Bronchial epithelial cell (primary cell): Measurements from ENCODE around the gene UST. TPM values are rescaled to one million over a fixed set of nuclear protein-coding genes. Genes with fewer than 3 reads are reported as not detected.
"Not testable (repeated sequence)": the region's sequence is repeated elsewhere in the genome, so short reads cannot be mapped to it uniquely, and the experiment has no call there.

Experiments used
- DNase-seq: peaks from one replicate; pipeline ENCODE4 v3.0.0-alpha.2; 2010; ENCODE audit warnings: low read depth
- FAIRE-seq: peaks from 2 replicates; lab custom pipeline; 2011; peaks lifted over from hg19 to GRCh38; lab: Jason Lieb, UNC
- H3K27me3 ChIP-seq: 2 replicates; pipeline ENCODE4 v1.5.1; 2011; ENCODE audit warnings: low read length; ENCODE audit not compliant: control insufficient read depth, insufficient read depth
- H3K36me3 ChIP-seq: 2 replicates; pipeline ENCODE4 v1.5.1; 2011; ENCODE audit warnings: low read length; ENCODE audit not compliant: control insufficient read depth, insufficient read depth
- H3K4me3 ChIP-seq: 2 replicates; pipeline ENCODE4 v1.5.1; 2011; ENCODE audit warnings: mild to moderate bottlenecking, low read depth, low read length, control low read depth
- total RNA-seq: library from RNA; depleted of rRNA; stranded (reverse); fragments of >200 nt; gene quantifications from 2 replicates; pipeline ENCODE4 v1.2.1, GENCODE V29; 2014
- TF ChIP-seq, protein P1 (sequence below): IDR thresholded peaks from 2 replicates; pipeline ENCODE4 v1.5.1; 2011; ENCODE audit warnings: mild to moderate bottlenecking, moderate library complexity, low read length, control low read depth, inconsistent platforms; ENCODE audit not compliant: insufficient read depth, severe bottlenecking

The UST gene
- total RNA-seq, 1 donor from 2014 or later: 18.7 TPM

DNA sequence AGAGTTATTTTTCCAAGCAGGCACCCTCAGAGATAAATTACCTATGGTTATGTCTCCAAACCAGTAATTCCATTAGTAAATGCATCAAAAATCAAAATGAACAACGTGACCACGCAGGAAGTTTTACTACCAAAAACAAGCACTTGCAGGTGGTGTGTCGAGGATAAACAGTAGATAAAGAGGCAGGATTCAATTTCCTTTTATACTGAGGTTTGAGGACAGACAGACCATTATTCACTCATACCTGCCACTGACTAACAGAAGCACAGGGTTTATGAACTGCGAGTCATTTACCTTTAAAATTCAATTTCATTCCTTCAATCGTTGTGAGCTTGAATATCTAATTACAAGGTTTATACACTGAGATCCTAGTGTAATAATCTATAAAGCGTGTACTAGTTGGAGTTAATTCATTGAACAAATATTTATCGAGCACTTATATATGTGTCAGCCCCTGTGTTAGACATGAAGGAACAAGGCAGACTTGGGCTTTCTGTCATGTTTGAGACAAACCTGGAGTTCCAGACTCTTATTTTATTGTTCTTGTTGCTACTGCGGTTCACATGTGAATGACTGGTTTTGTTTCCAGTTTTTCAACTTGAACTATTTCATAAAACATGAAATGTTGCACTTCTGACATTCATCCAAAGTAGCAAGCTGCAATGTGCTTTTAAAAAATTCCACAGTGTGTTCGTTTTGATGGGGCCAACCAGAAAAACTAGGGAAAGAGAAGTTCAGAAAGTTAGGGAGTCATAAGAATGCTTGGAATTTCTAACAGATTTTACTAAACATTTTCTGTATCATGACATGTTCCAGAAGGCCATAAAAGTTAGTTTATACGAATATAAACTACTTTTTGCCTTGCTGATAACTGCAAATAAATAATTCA is 205.6 kb downstream of the UST start:
- Histone ChIP-seq H3K36me3 (no peaks in the 10 kb centered on the region), H3K27me3 (no peaks in the 10 kb centered on the region), H3K4me3 (no peak overlapping the region)
- no peak for FAIRE-seq
- TF ChIP-seq, protein P1, sequence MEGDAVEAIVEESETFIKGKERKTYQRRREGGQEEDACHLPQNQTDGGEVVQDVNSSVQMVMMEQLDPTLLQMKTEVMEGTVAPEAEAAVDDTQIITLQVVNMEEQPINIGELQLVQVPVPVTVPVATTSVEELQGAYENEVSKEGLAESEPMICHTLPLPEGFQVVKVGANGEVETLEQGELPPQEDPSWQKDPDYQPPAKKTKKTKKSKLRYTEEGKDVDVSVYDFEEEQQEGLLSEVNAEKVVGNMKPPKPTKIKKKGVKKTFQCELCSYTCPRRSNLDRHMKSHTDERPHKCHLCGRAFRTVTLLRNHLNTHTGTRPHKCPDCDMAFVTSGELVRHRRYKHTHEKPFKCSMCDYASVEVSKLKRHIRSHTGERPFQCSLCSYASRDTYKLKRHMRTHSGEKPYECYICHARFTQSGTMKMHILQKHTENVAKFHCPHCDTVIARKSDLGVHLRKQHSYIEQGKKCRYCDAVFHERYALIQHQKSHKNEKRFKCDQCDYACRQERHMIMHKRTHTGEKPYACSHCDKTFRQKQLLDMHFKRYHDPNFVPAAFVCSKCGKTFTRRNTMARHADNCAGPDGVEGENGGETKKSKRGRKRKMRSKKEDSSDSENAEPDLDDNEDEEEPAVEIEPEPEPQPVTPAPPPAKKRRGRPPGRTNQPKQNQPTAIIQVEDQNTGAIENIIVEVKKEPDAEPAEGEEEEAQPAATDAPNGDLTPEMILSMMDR: no peak
- DNase-seq: peak; percentile 27

DNA sequence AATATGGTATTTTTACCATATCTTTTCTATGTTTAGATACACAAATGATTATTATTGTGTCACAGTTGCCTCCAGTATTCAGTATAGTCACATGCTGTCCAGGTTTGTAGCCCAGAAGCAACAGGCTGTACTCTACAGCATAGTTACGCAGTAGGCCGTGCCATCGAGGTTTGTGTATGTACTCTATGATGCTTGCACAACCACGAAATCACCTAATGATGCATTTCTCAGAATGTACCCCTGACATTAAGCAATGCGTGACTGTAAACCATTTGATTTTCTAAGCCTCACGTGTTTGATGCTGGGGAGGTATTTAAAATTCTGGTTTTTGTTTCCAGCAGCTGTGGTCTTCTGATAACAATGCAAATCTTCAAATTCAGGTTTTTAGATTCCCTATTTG is 207.6 kb downstream of the UST start:
- no peaks in the 10 kb centered on the region for H3K36me3 ChIP-seq
- no peak overlapping the region for H3K4me3 ChIP-seq
- no peak for DNase-seq
- TF ChIP-seq, protein P1: no peak
- no peaks in the 10 kb centered on the region for H3K27me3 ChIP-seq
- no peak for FAIRE-seq

DNA sequence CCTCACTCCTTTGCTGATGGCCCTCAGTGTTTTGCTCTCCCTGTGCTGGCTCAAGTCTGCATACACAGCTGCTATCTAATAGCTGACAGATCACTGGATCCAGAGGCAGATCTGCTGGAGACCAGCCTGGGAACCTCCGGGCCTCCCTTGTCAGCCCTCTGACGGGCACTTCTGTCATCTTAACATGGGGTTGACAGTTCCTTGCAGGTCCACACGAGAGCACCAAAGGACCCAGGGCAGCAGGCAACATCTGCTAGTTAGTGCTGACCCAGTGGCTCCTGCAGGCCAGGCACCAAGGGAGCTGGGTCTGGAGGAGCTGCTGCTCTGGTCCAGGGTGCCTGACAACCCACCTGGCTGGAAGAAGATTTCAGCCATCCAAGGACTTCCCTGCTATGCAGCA is 208.1 kb downstream of the UST start:
- Histone ChIP-seq H3K27me3 (no peaks in the 10 kb centered on the region), H3K4me3 (no peak overlapping the region), H3K36me3 (no peaks in the 10 kb centered on the region)
- FAIRE-seq (no peak), DNase-seq (no peak)
- TF ChIP-seq, protein P1: no peak

DNA sequence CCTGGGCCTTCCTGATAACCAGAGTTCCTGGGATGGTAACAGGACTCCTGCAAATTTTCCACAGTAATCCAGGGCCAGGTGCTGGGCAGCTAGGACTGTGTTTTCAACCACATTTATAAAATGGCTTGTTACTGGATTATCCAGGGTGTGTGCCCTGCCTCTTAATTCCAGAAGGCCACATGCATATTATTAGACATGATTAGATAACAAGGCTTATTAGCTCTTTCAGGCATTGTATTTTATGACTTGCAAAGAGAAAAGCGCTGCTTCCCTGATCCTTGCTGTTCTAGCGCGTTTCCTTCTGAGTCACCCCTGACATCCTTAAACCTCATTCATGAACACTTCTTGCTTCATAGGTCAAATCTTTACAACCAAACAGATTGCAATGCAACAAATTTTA is 208.6 kb downstream of the UST start:
- FAIRE-seq: no peak
- H3K4me3 ChIP-seq: no peak overlapping the region
- DNase-seq: no peak
- no peaks in the 10 kb centered on the region for H3K27me3 ChIP-seq
- H3K36me3 ChIP-seq: no peaks in the 10 kb centered on the region
- TF ChIP-seq, protein P1: no peak

DNA sequence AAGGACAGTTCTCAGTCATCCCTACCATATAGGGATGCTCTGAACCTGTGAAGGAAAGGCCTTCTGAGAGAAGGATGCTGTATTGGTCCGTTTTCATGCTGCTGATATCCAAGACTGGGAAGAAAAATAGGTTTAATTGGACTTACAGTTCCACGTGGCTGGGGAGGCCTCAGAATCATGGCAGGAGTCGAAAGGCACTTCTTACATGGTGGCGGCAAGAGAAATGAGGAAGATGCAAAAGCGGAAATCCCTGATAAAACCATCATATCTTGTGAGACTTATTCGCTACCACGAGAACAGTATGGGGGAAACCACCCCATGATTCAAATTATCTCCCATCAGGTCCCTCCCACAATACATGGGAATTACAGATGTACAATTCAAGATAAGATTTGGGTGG is 209.3 kb downstream of the UST start:
- not testable (repeated sequence) for DNase-seq, H3K36me3 ChIP-seq, H3K4me3 ChIP-seq, H3K27me3 ChIP-seq
- peak; percentile 62 for FAIRE-seq

DNA sequence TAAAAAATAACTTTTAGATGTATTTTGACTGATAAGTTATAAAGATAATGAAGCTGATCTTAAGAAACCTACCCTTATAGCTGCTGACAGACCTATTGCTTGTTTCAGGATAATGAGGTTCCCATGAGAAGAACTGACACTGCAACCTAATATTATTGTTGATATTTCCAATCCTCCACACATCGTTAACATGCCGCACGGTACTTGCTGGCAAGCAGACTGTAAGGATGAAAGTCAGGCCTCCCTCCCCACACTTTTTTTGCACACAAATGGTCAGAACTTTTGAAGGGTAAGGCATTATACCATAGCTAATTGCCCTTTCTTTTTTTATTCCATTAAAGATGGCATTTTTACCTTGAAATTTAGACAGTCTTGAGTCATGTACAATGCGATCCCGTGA is 210.9 kb downstream of the UST start:
- no peaks in the 10 kb centered on the region for H3K36me3 ChIP-seq
- TF ChIP-seq, protein P1: no peak
- no peak overlapping the region for H3K4me3 ChIP-seq
- H3K27me3 ChIP-seq: no peaks in the 10 kb centered on the region
- FAIRE-seq (no peak), DNase-seq (no peak)
